Trophoblast cell (in vitro differentiated cells and primary cell): Measurements from ENCODE around the gene SPTLC1.
"Not testable (repeated sequence)": the region's sequence is repeated elsewhere in the genome, so short reads cannot be mapped to it uniquely, and the experiment has no call there.

Experiments
- DNase-seq, 2 donors: peaks; one replicate each; pipeline ENCODE4 v3.0.0-alpha.2; 2016
- H2AFZ ChIP-seq: 2 replicates; pipeline ENCODE4 v1.6.1; 2013; ENCODE audit warnings: low read length, moderate library complexity, mild to moderate bottlenecking; ENCODE audit not compliant: insufficient read depth, poor library complexity
- H2AK5ac ChIP-seq: 2 replicates; pipeline ENCODE4 v1.6.1; 2013; ENCODE audit warnings: mild to moderate bottlenecking, low read length
- H2BK120ac ChIP-seq: 2 replicates; pipeline ENCODE4 v1.6.1; 2013; ENCODE audit warnings: low read length, mild to moderate bottlenecking, moderate library complexity; ENCODE audit not compliant: insufficient read depth, poor library complexity
- H2BK12ac ChIP-seq: 2 replicates; pipeline ENCODE4 v1.6.1; 2013; ENCODE audit warnings: mild to moderate bottlenecking, low read length, moderate library complexity
- H2BK5ac ChIP-seq: 2 replicates; pipeline ENCODE4 v1.6.1; 2013; ENCODE audit warnings: low read length, low read depth, moderate library complexity, mild to moderate bottlenecking; ENCODE audit not compliant: poor library complexity
- H3K14ac ChIP-seq: 2 replicates; pipeline ENCODE4 v1.6.1; 2013; ENCODE audit warnings: mild to moderate bottlenecking, low read length
- H3K18ac ChIP-seq: 2 replicates; pipeline ENCODE4 v1.6.1; 2013; ENCODE audit warnings: mild to moderate bottlenecking, low read length
- H3K23ac ChIP-seq: 2 replicates; pipeline ENCODE4 v1.6.1; 2013; ENCODE audit warnings: low read length
- H3K27ac ChIP-seq: 2 replicates; pipeline ENCODE4 v1.5.1; 2013; ENCODE audit warnings: low read depth, mild to moderate bottlenecking, inconsistent platforms, low read length, moderate library complexity
- H3K27me3 ChIP-seq: 2 replicates; pipeline ENCODE4 v1.6.1; 2013; ENCODE audit warnings: inconsistent platforms, mild to moderate bottlenecking, low read length, moderate library complexity; ENCODE audit not compliant: insufficient read depth
- H3K36me3 ChIP-seq, 2 experiments: 1 replicate in 1 of 2; 2 replicates in 1 of 2; pipeline ENCODE4 v1.6.1; 2013; ENCODE audit warnings: low read length in 2 of 2, mild to moderate bottlenecking in 2 of 2, moderate library complexity in 1 of 2; ENCODE audit not compliant: insufficient read depth in 2 of 2, control insufficient read depth in 1 of 2
- H3K4ac ChIP-seq: 2 replicates; pipeline ENCODE4 v1.6.1; 2013; ENCODE audit warnings: low read depth, mild to moderate bottlenecking, low read length, moderate library complexity
- H3K4me1 ChIP-seq, 2 experiments: 1 replicate in 1 of 2; 2 replicates in 1 of 2; pipeline ENCODE4 v1.6.1; 2013; ENCODE audit warnings: low read length in 2 of 2, mild to moderate bottlenecking in 2 of 2, moderate library complexity in 1 of 2; ENCODE audit not compliant: insufficient read depth in 2 of 2, control insufficient read depth in 1 of 2
- H3K4me2 ChIP-seq: 2 replicates; pipeline ENCODE4 v1.6.1; 2013; ENCODE audit warnings: inconsistent platforms, mild to moderate bottlenecking, low read length, moderate library complexity
- H3K4me3 ChIP-seq: 2 replicates; pipeline ENCODE4 v1.5.1; 2013; ENCODE audit warnings: mild to moderate bottlenecking, low read depth, low read length, inconsistent platforms
- H3K79me1 ChIP-seq: one replicate; pipeline ENCODE4 v1.6.1; 2013; ENCODE audit warnings: low read length
- H3K79me2 ChIP-seq: 2 replicates; pipeline ENCODE4 v1.6.1; 2013; ENCODE audit warnings: low read length, mild to moderate bottlenecking; ENCODE audit not compliant: control insufficient read depth, insufficient read depth, poor library complexity
- H3K9ac ChIP-seq: 2 replicates; pipeline ENCODE4 v1.6.1; 2013; ENCODE audit warnings: mild to moderate bottlenecking, low read length
- H3K9me3 ChIP-seq: 2 replicates; pipeline ENCODE4 v1.6.1; 2013; ENCODE audit warnings: low read depth, mild to moderate bottlenecking, control low read depth, inconsistent platforms, low read length; ENCODE audit not compliant: insufficient read depth
- H4K12ac ChIP-seq: 2 replicates; pipeline ENCODE4 v1.6.1; 2013; ENCODE audit warnings: low read depth, mild to moderate bottlenecking, low read length, moderate library complexity
- H4K8ac ChIP-seq: 2 replicates; pipeline ENCODE4 v1.6.1; 2013; ENCODE audit warnings: low read depth, mild to moderate bottlenecking, low read length, moderate library complexity
- H4K91ac ChIP-seq: one replicate; pipeline ENCODE4 v1.6.1; 2013; ENCODE audit warnings: low read depth, mild to moderate bottlenecking, low read length, moderate library complexity
- WGBS: extraction: QIAGEN DNeasy Blood & Tissue Kit; methylation state at CpG from one replicate; pipeline ENCODE4 v1.1.7; 2013; ENCODE audit warnings: missing lambda C conversion rate; ENCODE audit not compliant: insufficient read length, insufficient coverage; ENCODE audit errors: extremely low coverage; 5-methylcytosine and 5-hydroxymethylcytosine counted together

SPTLC1 gene

DNA sequence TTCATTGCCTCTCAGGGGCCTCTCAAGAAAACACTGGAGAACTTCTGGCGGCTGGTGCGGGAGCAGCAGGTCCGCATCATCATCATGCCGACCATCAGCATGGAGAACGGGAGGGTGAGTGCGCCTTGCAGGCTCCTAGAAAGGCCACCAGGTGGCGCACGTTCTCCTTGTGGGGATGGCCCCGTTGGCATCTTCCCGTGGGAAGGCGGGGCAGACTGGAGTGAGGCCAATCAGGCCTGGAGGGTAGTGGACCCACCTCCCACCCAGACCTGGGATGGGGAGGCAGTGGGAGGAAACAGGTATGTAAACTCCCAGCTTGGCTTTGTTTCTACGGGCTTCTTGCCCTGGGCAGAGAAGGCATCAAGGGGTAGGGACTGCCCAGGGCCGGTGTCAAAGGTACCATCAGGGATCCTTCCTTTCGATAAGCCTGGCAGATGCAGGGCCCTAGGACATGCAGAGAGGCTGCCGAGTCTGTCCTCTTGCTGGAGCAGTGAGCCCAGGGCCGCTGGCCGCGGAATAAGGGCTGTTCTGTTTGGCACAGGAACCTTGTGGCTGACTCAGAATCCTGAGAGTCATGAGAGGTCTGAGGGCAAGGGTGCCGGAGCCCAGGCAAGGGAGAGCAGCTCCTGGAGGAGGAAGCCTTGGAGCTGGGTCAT, 18.9 kb upstream of the SPTLC1 start:
- peaks cover 0 to 6% of the 10 kb centered on the region in 2 experiments for H3K4me1 ChIP-seq

DNA sequence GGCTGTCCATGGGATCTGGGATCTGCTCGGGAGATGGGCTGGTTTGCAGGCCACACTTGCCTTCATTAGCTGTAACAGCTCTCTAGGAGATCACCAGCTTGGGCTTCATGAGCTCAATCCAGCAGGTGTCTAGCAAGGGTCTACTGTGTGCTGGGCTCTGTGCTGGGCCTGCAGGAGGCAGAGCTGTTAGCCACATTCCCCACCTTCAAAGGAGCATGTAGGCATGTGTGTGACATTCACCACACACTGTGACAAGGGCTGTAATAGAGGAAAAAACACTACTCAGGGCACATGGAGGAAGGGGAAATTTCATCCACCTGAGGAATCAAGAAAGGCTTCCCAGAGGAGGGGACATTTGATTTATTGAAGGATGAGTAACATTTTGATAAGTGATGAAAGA, 17.7 kb upstream of the SPTLC1 start:
- H3K4ac ChIP-seq, H4K12ac ChIP-seq, H3K23ac ChIP-seq, H3K4me1 ChIP-seq, H3K9me3 ChIP-seq, H3K4me3 ChIP-seq, H3K27me3 ChIP-seq, H4K8ac ChIP-seq, H3K14ac ChIP-seq, H3K27ac ChIP-seq, H3K18ac ChIP-seq, H2AFZ ChIP-seq, H3K9ac ChIP-seq, H3K79me1 ChIP-seq, H2BK12ac ChIP-seq, DNase-seq, H2BK5ac ChIP-seq, H2AK5ac ChIP-seq, H4K91ac ChIP-seq, H2BK120ac ChIP-seq, H3K79me2 ChIP-seq, H3K4me2 ChIP-seq, H3K36me3 ChIP-seq: not testable (repeated sequence)
- no CpG with 5 or more reads among the region's 1 CpG for WGBS

More for the DNA sequence above, 18.9 kb upstream of the SPTLC1 start:
- Histone ChIP-seq H3K23ac (no peak overlapping the region), H3K36me3 (no peaks in the 10 kb centered on the region), H3K79me2 (no peaks in the 10 kb centered on the region), H2BK12ac (no peak overlapping the region), H3K4ac (no peak overlapping the region), H2AFZ (peak overlapping the region; percentile 3), H2BK120ac (no peak overlapping the region), H2AK5ac (no peak overlapping the region), H3K9ac (no peak overlapping the region), H2BK5ac (no peak overlapping the region), H3K4me2 (peak overlapping the region; percentile 35), H3K14ac (no peak overlapping the region), H3K27ac (no peak overlapping the region), H3K18ac (no peak overlapping the region), H4K12ac (peak overlapping the region; percentile 6), H4K91ac (no peak overlapping the region), H3K79me1 (no peaks in the 10 kb centered on the region), H3K9me3 (peaks cover 3% of the 10 kb centered on the region), H3K4me3 (no peak overlapping the region), H3K27me3 (no peaks in the 10 kb centered on the region), H4K8ac (peak overlapping the region; percentile 10)
- DNase-seq = peak; percentile 81 to 91
- WGBS = no CpG with 5 or more reads among the region's 19 CpGs

DNA sequence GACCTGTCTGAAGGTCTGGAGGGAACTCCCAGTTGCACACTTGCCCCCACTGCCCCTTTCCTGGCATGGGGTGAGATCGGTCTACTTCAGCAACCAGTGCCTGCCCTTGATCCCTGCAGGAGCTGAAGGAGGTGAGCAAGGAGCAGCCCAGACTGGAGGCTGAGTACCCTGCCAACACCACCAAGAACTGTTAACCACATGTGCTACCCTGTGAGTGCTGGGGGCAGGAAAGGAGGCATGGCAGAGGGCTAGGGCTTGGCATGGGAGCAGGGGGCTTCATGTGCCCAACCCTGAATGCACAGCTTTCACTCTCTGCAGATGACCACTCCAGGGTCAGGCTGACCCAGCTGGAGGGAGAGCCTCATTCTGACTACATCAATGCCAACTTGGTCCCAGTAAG, 17.3 kb upstream of the SPTLC1 start:
- Histone ChIP-seq H2AFZ (no peak overlapping the region), H3K27me3 (no peaks in the 10 kb centered on the region), H4K91ac (no peak overlapping the region), H4K8ac (no peak overlapping the region), H3K79me2 (no peaks in the 10 kb centered on the region), H3K36me3 (no peaks in the 10 kb centered on the region), H3K14ac (no peak overlapping the region), H4K12ac (no peak overlapping the region), H3K4me2 (no peak overlapping the region), H3K9ac (no peak overlapping the region), H2AK5ac (no peak overlapping the region), H3K9me3 (peaks cover 3% of the 10 kb centered on the region), H3K79me1 (no peaks in the 10 kb centered on the region), H2BK5ac (no peak overlapping the region), H3K4ac (no peak overlapping the region), H3K4me1 (no peaks in the 10 kb centered on the region), H2BK12ac (no peak overlapping the region), H3K18ac (no peak overlapping the region), H3K27ac (no peak overlapping the region), H3K23ac (peak overlapping the region; percentile 53), H2BK120ac (no peak overlapping the region), H3K4me3 (no peak overlapping the region)
- DNase-seq = no peak
- no CpG with 5 or more reads among the region's 1 CpG for WGBS

DNA sequence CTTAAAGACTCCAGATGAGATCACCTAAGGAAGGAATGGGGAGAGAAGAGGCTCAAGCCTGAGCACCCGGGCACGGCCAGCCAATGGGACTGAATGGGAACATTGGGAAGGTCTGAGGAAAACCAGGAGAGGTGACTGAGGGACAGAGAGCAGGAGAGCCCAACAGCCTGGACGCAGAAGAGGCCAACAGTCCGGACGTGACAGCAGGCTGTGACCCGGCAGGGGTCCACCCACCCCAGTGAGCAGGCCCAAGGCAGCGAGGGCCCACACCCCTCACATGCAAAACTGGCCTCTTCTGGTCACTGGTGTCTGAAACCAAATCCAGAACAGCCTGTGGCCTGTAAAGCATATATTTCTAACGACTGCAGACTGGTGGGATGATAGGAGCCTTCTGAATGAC, 7.6 kb upstream of the SPTLC1 start:
- Histone ChIP-seq H2AK5ac (no peak overlapping the region), H3K27me3 (no peaks in the 10 kb centered on the region), H3K4me1 (no peaks in the 10 kb centered on the region), H4K12ac (no peak overlapping the region), H3K4me2 (no peak overlapping the region), H3K27ac (no peak overlapping the region), H2BK120ac (no peak overlapping the region), H3K9ac (peak overlapping the region; percentile 68), H4K8ac (no peak overlapping the region), H3K36me3 (no peaks in the 10 kb centered on the region), H2AFZ (no peak overlapping the region), H2BK5ac (no peak overlapping the region), H3K4me3 (no peak overlapping the region), H2BK12ac (no peak overlapping the region), H4K91ac (no peak overlapping the region), H3K23ac (no peak overlapping the region), H3K79me1 (no peaks in the 10 kb centered on the region), H3K9me3 (peaks cover 2% of the 10 kb centered on the region), H3K79me2 (no peaks in the 10 kb centered on the region), H3K18ac (no peak overlapping the region), H3K14ac (no peak overlapping the region), H3K4ac (no peak overlapping the region)
- no peak for DNase-seq
- WGBS = no CpG with 5 or more reads among the region's 8 CpGs
